IPS-NIHi11 (cell line): ENCODE results near the gene POLR3B.
A peak's percentile ranks its signal among the peaks of the same experiment; 100 is the strongest.
"Not testable (repeated sequence)": the region's sequence is repeated elsewhere in the genome, so short reads cannot be mapped to it uniquely, and the experiment has no call there.

ENCODE experiments used
- DNase-seq: peaks from one replicate; pipeline ENCODE4 v3.0.0; 2012; ENCODE audit warnings: mixed read lengths, low spot score

Gene POLR3B

GRCh38 chr12:106357549-106358395 lies at the start of gene POLR3B:
POLR3B (plus strand) TSS chr12:106357748; CDS start chr12:106357880, 132 bp downstream.
- DNase-seq = peak; percentile 96

- no peak for DNase-seq
Observed at GRCh38 chr12:106308121-106308520, 49.4 kb upstream of the POLR3B start.

- no peak for DNase-seq
Observed at GRCh38 chr12:106308611-106309010, 48.9 kb upstream of the POLR3B start.

GRCh38 chr12:106309671-106310505 lies 47.7 kb upstream of the POLR3B start:
- DNase-seq = no peak

DNA sequence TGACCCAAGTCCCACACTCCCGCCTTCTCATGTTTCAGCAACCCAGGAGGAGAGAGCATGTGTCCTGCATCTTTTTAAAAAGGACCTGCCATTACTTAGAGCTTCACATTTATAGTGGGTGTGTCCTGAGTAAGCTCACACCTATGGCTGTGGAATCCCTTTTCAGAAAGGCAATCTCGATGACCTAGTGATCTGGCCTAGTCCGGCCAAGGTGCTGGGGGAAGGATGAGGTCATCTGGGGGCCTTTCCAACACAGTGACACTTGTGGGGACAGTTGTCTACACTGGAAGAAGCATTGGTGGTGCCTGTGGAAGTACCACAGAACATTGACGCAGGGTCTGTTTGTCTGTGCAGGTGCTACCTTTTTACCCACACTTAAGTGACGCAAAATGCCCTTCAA lies 46.9 kb upstream of the POLR3B start:
- no peak for DNase-seq

DNA sequence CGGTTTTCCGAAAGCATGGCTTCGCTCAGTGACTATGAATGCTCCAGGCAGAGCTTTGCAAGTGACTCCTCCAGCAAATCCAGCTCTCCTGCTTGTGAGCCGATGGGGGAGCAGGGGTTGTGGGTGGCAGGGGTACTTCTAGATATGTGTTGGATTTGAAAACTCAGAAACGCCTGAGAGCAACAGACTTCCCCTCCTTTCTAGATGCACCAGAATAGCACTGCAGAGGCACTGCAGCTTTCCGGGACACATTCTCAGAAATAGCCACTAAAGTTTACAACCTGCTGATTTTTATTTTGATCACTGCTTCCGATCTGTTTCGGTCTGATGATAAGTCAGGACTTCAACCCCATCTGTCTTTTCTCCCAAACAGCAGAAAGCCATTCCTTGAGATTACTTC lies 46.4 kb upstream of the POLR3B start:
- DNase-seq = no peak

DNA sequence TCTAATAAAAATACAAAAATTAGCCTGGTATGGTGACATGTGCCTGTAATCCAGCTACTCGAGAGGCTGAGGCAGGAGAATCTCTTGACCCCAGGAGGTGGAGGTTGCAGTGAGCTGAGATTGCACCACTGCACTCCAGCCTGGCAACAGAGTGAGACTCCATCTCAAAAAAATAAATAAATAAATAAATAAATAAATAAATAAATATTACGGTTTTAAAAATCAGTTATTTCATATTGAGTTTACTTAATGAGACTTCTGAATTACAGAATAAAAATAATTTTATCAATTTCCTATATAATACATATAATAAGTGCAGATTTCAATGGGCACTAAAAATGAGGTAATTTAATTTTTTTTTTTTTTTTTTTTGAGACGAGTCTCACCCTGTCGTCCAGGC lies 44.1 kb upstream of the POLR3B start:
- DNase-seq = not testable (repeated sequence)

DNA sequence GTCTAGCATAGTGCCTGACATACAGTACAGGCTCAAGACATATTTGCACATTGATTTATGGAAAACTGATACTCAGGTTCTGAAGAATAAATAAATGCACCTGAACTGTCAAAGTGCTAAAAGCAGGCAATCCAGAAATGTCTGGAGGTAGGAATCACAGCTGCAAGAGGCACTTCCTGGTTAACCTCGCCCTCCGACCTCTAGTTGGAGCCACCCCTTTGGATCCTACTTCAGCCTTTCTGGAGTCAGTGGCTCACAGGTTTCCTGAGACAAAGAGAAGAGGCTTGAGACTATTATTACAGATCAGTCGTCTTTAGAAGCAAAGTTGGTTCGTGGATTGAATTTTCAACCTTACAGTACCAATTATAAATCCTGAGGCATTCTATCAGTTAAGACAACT lies 42.0 kb upstream of the POLR3B start:
- no peak for DNase-seq

GRCh38 chr12:106317406-106318082 lies 40.0 kb upstream of the POLR3B start:
- no peak for DNase-seq

GRCh38 chr12:106321139-106321850 lies 36.3 kb upstream of the POLR3B start:
- DNase-seq = no peak

DNA sequence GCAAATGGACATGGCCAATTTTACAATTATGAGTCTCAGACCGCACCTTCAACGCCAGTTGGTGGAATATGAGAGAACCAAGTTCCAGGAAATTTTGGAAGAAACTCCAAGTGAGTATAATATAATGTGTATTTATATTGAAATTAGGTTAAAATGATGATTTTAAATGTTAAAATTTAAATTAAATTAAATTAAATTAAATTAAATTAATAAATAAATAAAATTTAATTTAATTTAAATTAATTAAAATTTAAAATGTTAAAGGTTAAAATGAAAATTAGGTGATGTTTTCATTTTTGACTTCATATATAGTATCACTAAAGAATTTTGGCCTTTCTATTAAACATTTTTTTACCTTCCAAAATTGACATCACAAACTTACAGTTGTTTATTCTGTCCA lies 34.0 kb upstream of the POLR3B start:
- no peak for DNase-seq

DNA sequence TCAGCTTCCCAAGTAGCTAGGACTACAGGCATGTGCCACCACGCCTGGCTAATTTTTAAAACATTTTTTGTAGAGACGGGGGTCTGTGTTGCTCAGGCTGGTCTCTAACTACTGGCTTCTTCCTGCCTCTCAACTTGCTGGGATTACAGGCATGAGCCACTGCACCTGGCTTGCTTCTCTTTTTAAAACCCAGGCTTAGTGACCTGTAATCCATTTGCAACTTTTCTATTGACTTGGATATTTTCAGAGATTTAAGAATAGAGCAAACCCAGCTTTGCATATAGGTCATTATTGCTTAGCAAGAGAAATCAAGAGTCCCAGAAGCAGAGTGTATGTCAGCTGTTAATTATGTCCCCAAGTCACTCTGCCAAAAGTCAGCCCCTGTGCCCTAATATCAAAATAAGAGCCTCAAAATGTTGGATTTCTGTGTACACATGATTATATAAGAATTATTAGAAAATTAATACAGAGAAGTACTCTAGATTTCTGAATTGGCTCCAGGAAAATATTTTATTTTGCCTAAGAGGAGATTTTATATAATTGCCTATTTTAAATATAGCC lies 30.2 kb upstream of the POLR3B start:
- no peak for DNase-seq

- no peak for DNase-seq
Observed at GRCh38 chr12:106328735-106329134, 28.8 kb upstream of the POLR3B start.

- no peak for DNase-seq
Observed at GRCh38 chr12:106329231-106329982, 28.1 kb upstream of the POLR3B start.

- DNase-seq = no peak
Observed at GRCh38 chr12:106331599-106331998, 25.9 kb upstream of the POLR3B start.

DNA sequence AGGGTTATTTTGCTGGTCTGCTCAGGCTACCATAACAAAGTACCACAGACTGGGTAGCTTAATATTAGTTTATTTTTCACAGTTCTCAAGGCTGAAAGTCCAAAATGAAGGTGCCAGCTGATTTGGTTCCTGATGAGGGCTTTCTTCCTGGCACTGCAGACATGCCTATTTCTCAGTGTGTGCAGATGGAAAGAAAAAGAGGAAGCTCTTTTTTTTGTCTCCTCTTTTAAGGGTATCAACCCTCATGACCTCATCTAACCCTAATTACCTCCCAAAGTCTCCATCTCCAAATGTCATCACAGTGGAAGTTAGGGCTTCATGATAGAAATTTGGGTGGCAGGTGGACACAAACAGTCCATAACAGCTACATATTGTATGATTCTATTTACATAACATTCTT lies 25.0 kb upstream of the POLR3B start:
- DNase-seq = no peak

DNA sequence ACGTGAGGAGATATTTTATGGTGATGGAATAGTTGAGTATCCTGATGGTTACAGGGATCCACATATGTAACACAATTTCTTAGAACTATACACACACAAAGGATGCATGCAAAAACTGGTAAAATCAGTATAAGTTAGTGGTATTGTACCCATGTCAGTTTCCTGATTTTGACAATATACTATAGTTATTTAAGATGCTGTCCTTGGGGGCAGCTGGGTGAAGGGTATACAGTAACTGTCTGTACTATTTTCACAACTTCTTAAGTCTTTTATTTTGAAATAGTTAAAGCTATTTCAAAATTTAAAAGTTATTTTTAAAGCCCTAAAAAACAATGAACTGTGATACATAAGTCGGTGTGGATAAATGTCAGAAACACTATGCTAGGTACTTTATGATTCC lies 24.5 kb upstream of the POLR3B start:
- no peak for DNase-seq

- no peak for DNase-seq
Observed at GRCh38 chr12:106333756-106334155, 23.8 kb upstream of the POLR3B start.

DNA sequence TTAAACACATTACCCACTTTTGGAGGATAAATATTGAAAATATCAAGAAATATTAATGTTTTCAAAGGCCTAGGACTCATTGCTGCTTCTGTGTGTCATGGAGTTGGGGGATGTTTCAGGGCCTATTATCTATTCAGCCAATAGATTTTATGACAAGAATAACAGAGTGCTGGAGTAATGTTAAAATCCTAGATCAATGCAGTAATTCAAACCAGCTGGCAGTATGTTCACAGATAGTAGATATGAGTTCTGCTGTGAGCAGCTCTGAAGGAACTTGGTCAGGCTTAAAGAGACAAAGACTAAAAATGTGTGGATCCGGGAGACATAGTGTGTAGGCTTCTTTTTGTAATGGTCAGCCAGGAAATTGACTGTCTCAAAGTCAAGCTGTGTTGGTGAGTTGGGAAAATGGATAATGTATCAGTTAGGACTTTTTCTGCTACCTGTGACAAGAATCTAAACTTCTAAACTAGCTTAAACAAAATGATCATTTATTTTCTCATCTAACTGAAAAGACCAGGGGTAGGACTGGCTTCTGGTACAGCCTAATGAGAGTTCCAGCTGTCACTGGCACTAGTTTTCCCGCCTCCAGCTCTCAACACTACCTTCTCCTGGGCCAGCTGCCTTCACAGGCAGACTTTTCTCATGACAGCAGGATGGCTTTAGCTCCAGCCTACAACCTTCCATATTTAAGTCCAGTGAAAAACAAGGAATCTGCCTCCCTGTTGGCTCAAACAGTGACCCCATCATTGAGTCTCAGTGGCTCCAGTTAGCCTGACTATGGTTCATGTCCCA lies 16.3 kb upstream of the POLR3B start:
- DNase-seq = no peak
